MM.1S (cell line): Measurements from ENCODE around the gene ASPSCR1.

Experiments used
- DNase-seq: peaks from one replicate; pipeline ENCODE4 v3.0.0-alpha.2; 2015
- H2AFZ ChIP-seq: fragments of 300-600 bp; sonication (generic); 2 replicates; pipeline ENCODE4 v1.6.0; 2016; ENCODE audit warnings: antibody characterized with exemption, low read length
- H3F3A ChIP-seq: fragments of 300-600 bp; sonication (generic); 2 replicates; pipeline ENCODE4 v1.6.1; 2016; ENCODE audit warnings: mild to moderate bottlenecking, antibody characterized with exemption, low read length, moderate library complexity, mixed read lengths; ENCODE audit not compliant: insufficient read depth
- H3K27ac ChIP-seq: fragments of 300-600 bp; sonication (generic); 2 replicates; pipeline ENCODE4 v1.5.1; 2016; ENCODE audit warnings: mild to moderate bottlenecking, low read length
- H3K27me3 ChIP-seq: fragments of 300-600 bp; sonication (generic); replicated peaks from 2 replicates; pipeline ENCODE4 v1.6.0; 2016; ENCODE audit warnings: low read length; ENCODE audit not compliant: insufficient read depth
- H3K36me3 ChIP-seq: fragments of 300-600 bp; sonication (generic); replicated peaks from 2 replicates; pipeline ENCODE4 v1.6.1; 2016; ENCODE audit warnings: mild to moderate bottlenecking, low read length, mixed read lengths; ENCODE audit not compliant: insufficient read depth
- H3K4me1 ChIP-seq: fragments of 300-600 bp; sonication (generic); 2 replicates; pipeline ENCODE4 v1.6.1; 2016; ENCODE audit warnings: low read length, mixed read lengths
- H3K4me2 ChIP-seq: fragments of 300-600 bp; sonication (generic); 2 replicates; pipeline ENCODE4 v1.6.0; 2016; ENCODE audit warnings: low read depth, low read length
- H3K4me3 ChIP-seq: fragments of 300-600 bp; sonication (generic); 2 replicates; pipeline ENCODE4 v1.5.1; 2016; ENCODE audit warnings: low read length, mixed read lengths
- H3K79me2 ChIP-seq: fragments of 300-600 bp; sonication (generic); 2 replicates; pipeline ENCODE4 v1.6.1; 2016; ENCODE audit warnings: mixed run types, low read length, mixed read lengths
- H3K9ac ChIP-seq: fragments of 300-600 bp; sonication (generic); 2 replicates; pipeline ENCODE4 v1.6.1; 2016; ENCODE audit warnings: low read length, mixed read lengths
- H3K9me2 ChIP-seq: fragments of 300-600 bp; sonication (generic); replicated peaks from 2 replicates; pipeline ENCODE4 v1.6.1; 2016; ENCODE audit warnings: mild to moderate bottlenecking, low read length, mixed read lengths; ENCODE audit not compliant: insufficient read depth
- H3K9me3 ChIP-seq: fragments of 300-600 bp; sonication (generic); replicated peaks from 2 replicates; pipeline ENCODE4 v1.6.1; 2016; ENCODE audit warnings: mild to moderate bottlenecking, low read length, mixed read lengths; ENCODE audit not compliant: insufficient read depth
- H4K20me1 ChIP-seq: fragments of 300-600 bp; sonication (generic); 2 replicates; pipeline ENCODE4 v1.6.1; 2016; ENCODE audit warnings: mild to moderate bottlenecking, low read length, moderate library complexity, mixed read lengths; ENCODE audit not compliant: insufficient read depth
- EZH2 ChIP-seq: fragments of 300-600 bp; sonication (generic); optimal IDR thresholded peaks from 2 replicates; pipeline ENCODE3; 2017; ENCODE audit warnings: low read depth, mild to moderate bottlenecking, antibody characterized with exemption, low read length, mixed read lengths
- EZH2phosphoT487 ChIP-seq: fragments of 300-600 bp; sonication (generic); IDR thresholded peaks from 2 replicates; pipeline ENCODE4 v1.6.1; 2018; ENCODE audit warnings: antibody characterized with exemption, low read length
- TF ChIP-seq, protein P1 (sequence below): fragments of 300-600 bp; sonication (generic); IDR thresholded peaks from 2 replicates; pipeline ENCODE4 v1.5.1; 2016; ENCODE audit warnings: antibody characterized with exemption, low read length, mixed read lengths

ASPSCR1 gene

GRCh38 chr17:82008258-82008940, 31.0 kb downstream of the ASPSCR1 start:
- TF ChIP-seq, protein P1, sequence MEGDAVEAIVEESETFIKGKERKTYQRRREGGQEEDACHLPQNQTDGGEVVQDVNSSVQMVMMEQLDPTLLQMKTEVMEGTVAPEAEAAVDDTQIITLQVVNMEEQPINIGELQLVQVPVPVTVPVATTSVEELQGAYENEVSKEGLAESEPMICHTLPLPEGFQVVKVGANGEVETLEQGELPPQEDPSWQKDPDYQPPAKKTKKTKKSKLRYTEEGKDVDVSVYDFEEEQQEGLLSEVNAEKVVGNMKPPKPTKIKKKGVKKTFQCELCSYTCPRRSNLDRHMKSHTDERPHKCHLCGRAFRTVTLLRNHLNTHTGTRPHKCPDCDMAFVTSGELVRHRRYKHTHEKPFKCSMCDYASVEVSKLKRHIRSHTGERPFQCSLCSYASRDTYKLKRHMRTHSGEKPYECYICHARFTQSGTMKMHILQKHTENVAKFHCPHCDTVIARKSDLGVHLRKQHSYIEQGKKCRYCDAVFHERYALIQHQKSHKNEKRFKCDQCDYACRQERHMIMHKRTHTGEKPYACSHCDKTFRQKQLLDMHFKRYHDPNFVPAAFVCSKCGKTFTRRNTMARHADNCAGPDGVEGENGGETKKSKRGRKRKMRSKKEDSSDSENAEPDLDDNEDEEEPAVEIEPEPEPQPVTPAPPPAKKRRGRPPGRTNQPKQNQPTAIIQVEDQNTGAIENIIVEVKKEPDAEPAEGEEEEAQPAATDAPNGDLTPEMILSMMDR = no peak
- TF ChIP-seq EZH2phosphoT487 (no peak), EZH2 (no peak)
- no peaks in the 10 kb centered on the region for H3K79me2 ChIP-seq
- no peak overlapping the region for H3K9ac ChIP-seq
- H3K4me3 ChIP-seq = no peak overlapping the region
- no peak for DNase-seq
- H3K9me3 ChIP-seq = no peaks in the 10 kb centered on the region
- no peaks in the 10 kb centered on the region for H3K4me1 ChIP-seq
- H3K27ac ChIP-seq = no peak overlapping the region
- H2AFZ ChIP-seq = no peak overlapping the region
- H3K9me2 ChIP-seq = no peaks in the 10 kb centered on the region
- H3K36me3 ChIP-seq = no peaks in the 10 kb centered on the region
- no peaks in the 10 kb centered on the region for H3K27me3 ChIP-seq
- H3K4me2 ChIP-seq = no peak overlapping the region
- no peaks in the 10 kb centered on the region for H4K20me1 ChIP-seq
- H3F3A ChIP-seq = no peaks in the 10 kb centered on the region

- no peak for TF ChIP-seq EZH2
- H3K9ac ChIP-seq = no peak overlapping the region
- no peaks in the 10 kb centered on the region for H3K36me3 ChIP-seq
- no peak for DNase-seq
- no peak overlapping the region for H2AFZ ChIP-seq
- H3K27ac ChIP-seq = no peak overlapping the region
- H3K4me3 ChIP-seq = no peak overlapping the region
- no peaks in the 10 kb centered on the region for H3K27me3 ChIP-seq
- H4K20me1 ChIP-seq = no peaks in the 10 kb centered on the region
- no peaks in the 10 kb centered on the region for H3K4me1 ChIP-seq
- no peak overlapping the region for H3K4me2 ChIP-seq
- no peaks in the 10 kb centered on the region for H3K9me2 ChIP-seq
- no peaks in the 10 kb centered on the region for H3K9me3 ChIP-seq
- no peaks in the 10 kb centered on the region for H3K79me2 ChIP-seq
- no peaks in the 10 kb centered on the region for H3F3A ChIP-seq
These were observed 31.5 kb downstream of the ASPSCR1 start for GRCh38 chr17:82008941-82009405.

GRCh38 chr17:82009413-82009812, 32.0 kb downstream of the ASPSCR1 start:
- TF ChIP-seq EZH2 = no peak
- no peak for TF ChIP-seq EZH2phosphoT487
- TF ChIP-seq, protein P1 = no peak
- Histone ChIP-seq H3K9ac (no peak overlapping the region), H3F3A (no peaks in the 10 kb centered on the region), H3K4me2 (no peak overlapping the region), H3K79me2 (no peaks in the 10 kb centered on the region), H2AFZ (no peak overlapping the region), H3K9me3 (no peaks in the 10 kb centered on the region), H3K36me3 (no peaks in the 10 kb centered on the region), H3K4me1 (no peaks in the 10 kb centered on the region), H4K20me1 (no peaks in the 10 kb centered on the region), H3K27me3 (no peaks in the 10 kb centered on the region), H3K9me2 (no peaks in the 10 kb centered on the region), H3K4me3 (no peak overlapping the region), H3K27ac (no peak overlapping the region)
- DNase-seq = no peak
